HG03442 (cell line): Measurements from ENCODE around the gene CREB5.

Experiments
- ATAC-seq: cut with Tn5 transposase; IDR thresholded peaks from one replicate; pipeline ENCODE4 v1.9.1; 2021; ENCODE audit warnings: mild to moderate bottlenecking, moderate library complexity; ENCODE audit not compliant: unreplicated experiment

Gene CREB5

DNA sequence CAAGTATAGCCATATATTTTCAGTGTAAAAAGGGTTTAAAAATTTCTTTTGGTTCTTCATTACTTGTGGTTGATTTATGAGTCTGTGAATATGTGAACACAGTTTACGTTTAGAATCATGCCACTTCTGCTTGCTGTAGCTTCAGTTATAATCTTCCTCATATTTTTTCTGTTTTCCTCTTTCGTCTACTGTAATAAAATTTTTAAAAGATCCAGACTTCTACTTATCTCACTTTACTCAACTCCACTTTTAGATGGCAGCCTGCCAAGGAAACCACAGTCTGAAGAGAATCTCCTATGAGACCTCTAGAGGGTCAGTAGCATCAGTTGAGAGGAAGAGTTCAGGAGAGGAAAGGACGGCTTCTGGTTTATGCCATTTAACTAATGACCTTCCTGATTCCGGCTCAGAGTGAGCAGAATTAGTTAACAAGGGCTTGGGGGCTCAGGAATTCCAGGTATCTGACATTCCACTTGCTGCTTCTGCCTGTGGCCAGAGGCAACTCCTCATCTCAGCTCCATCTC, 21.4 kb downstream of the CREB5 start:
- ATAC-seq = no peak

- ATAC-seq = no peak
Observed at GRCh38 chr7:28434510-28434909, 22.2 kb downstream of the CREB5 start.

GRCh38 chr7:28435152-28435551, 22.8 kb downstream of the CREB5 start:
- ATAC-seq = no peak

DNA sequence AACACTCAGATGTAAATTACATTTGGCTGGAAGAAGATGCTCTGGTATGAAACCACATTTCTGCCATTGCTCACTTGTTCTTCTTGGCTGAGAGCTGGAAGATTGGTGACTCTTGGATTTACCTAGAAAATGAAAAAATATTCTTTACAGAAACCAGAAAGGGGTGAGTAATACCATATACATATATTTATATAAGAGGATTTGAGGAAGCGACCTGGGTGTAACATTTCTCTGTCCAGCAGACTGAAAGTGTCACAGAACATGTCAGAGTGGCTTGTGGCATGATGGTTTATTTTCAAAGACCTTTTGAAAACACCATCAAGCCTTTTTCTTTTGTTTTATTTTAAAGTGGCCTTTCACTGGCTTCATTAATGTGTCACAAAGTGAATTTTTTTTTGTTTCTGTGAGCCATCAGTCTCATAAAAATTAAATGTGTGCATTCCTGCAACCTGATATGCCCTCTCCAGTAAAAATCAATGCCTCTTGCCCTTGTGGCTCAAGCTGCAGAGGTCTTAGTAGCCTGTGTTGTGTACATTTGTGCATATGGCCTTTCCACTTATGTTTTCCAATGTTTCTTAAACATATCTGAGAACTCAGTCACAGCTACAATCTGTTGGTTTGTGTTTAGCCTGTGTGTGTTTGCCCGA, 23.5 kb downstream of the CREB5 start:
- ATAC-seq = no peak

DNA sequence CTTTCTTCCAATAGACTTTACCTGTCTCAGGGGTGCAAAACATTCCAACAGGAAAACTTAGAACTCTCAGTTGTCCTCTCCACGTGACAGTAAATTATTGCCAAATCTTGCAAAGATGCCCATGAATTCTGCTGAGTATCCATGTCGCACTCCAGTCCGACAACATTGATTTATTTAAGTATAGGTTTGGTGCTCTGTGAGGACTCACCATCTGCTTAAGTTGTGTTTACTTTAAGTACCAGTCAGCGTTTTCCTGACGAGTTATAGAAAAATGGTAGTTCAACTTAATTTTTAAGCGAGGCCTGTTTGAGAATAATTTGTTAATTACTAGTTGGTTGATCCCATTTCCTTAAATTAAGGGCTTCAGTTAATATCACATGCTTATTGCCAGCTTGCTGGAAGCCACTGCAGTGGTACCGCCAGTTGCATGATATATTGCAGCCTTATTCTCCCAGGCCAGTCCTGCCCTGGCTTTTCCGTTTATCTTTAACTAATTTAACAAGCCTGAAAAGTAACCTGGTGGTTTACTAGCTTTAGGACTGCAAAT, 27.8 kb downstream of the CREB5 start:
- no peak for ATAC-seq

DNA sequence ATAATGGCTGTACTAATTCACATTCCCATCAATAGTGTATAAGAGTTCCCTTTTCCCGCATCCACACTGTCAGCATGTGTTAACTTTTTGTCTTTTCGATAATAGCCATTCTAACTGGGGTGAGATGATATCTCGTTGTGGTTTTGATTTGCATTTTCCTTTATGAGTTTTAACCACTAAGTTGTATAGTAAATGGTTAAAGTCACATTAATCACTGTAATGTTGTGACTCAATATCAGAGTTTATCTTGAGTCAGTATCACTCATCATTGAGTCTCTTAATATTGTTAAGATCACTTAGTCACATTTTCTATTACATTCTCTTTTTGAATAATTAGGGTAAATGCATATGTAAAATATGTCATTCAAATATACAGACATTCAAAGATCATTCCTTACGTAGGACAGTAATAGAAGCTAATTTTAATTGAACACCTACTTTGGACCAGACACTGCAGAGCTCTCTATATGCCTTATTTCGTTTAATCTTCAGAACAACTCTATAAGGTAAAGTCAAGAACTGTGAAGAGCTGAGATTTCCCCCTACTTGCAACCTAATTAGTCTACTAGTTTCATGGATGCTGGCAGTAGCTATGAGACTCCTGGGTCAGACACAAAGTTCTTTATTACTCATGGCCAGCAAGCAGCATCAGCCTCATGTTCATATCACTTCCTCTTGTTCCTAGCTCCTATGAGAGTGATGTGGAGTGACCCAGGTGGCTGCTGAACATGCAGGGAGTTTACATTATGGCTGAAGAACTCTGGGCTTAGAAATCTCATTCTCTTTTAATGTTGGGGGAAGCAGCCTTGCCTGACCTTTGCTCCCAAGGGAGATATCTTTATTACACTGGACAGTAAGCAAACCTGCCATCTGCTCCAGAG, 30.5 kb downstream of the CREB5 start:
- ATAC-seq = no peak

GRCh38 chr7:28446131-28446530, 33.8 kb downstream of the CREB5 start:
- ATAC-seq = no peak

- ATAC-seq = no peak
Observed at GRCh38 chr7:28447071-28447470, 34.8 kb downstream of the CREB5 start.

- ATAC-seq = no peak
Observed at GRCh38 chr7:28448708-28449107, 36.4 kb downstream of the CREB5 start.

- no peak for ATAC-seq
Observed at GRCh38 chr7:28452681-28453080, 40.4 kb downstream of the CREB5 start.

GRCh38 chr7:28455486-28455885, 43.2 kb downstream of the CREB5 start:
- no peak for ATAC-seq

GRCh38 chr7:28456044-28456443, 43.7 kb downstream of the CREB5 start:
- no peak for ATAC-seq

- ATAC-seq = no peak
Observed at GRCh38 chr7:28458732-28459131, 46.4 kb downstream of the CREB5 start.

GRCh38 chr7:28459306-28459705, 47.0 kb downstream of the CREB5 start:
- ATAC-seq = no peak

- no peak for ATAC-seq
Observed at GRCh38 chr7:28465697-28466096, 53.4 kb downstream of the CREB5 start.

DNA sequence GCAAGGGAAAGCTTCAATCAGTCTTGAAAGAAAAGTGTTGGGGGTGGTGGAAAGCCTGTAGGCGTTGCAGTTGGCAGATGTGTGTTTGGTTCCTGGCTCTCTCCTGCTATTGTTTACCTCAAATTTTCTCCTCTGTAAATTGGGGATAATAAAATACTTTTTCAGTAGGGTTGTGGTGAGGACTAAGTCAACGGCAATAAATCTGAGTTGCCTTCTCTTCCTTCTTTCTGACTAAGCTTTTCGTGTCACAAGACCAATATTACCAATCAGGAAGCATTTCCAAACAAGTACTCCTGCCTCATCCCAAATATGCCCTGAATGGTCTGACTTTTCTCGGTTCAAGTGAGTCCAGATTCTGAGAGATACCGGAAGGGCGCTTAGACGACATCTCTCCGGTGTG, 54.0 kb downstream of the CREB5 start:
- ATAC-seq = no peak

- no peak for ATAC-seq
Observed at GRCh38 chr7:28466885-28467284, 54.6 kb downstream of the CREB5 start.

- ATAC-seq = no peak
Observed at GRCh38 chr7:28469562-28469961, 57.2 kb downstream of the CREB5 start.

DNA sequence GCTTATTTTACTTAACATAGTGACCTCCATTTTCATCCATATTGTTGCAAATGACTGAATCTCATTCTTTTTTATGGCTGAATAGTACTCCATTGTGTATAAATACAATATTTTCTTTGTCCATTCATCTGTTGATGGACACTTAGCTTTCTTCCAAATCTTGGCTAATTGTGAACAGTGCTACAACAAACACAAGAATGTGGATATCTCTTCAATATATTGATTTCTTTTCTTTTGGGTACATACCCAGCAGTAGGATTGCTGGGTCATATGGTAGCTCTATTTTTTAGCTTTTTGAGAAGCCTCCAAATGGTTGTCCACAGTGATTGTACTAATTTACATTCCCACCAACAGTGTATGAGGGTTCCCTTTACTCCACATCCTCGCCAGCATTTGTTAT, 58.0 kb downstream of the CREB5 start:
- no peak for ATAC-seq

DNA sequence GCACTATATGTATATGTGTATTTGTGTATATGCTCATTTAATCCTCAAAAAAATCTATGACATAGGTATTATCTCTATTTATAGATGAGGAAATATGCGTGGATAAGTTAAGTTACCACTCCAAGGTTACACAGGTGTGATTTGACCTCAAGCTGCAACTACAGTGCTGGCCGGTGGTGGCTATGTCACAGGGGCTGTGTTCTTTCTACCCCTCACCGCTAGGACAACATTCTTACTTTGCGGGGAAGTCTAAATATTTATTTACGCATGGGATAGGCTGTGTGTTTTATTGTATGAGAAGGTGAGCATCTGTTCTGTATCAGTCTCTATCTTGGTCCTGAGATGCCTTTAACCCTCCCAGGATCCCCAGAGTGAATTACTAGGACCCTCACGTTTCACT, 60.0 kb downstream of the CREB5 start:
- no peak for ATAC-seq

GRCh38 chr7:28473571-28474281, 61.4 kb downstream of the CREB5 start:
- no peak for ATAC-seq
